Activated CD4-positive, alpha-beta T cell treated with anti-CD3 and anti-CD28 coated beads, Interleukin-2, amount 10 ng/mL, durations not matched to agents 7 days and 5 days (primary cell): ENCODE measurements around the gene RREB1. TPM values are rescaled to one million over a fixed set of nuclear protein-coding genes. Genes with fewer than 3 reads are reported as not detected.

Source experiments
- CTCF ChIA-PET: fragments of 350-600 bp; sonication (Branson Sonifier 250); formaldehyde crosslinking; loops from one replicate; lab custom pipeline; 2021; ENCODE audit warnings: antibody characterized with exemption; lab: Charles Lee
- POLR2A ChIA-PET: fragments of 350-600 bp; sonication (Branson Sonifier 250); formaldehyde crosslinking; loops from one replicate; lab custom pipeline; 2021; ENCODE audit warnings: antibody characterized with exemption; lab: Charles Lee
- DNase-seq: peaks from one replicate; pipeline ENCODE4 v3.0.0-alpha.2; 2020
- H3K27ac Mint-ChIP-seq: one replicate; pipeline ENCODE4 v1.8.0; 2021; ENCODE audit warnings: mild to moderate bottlenecking, moderate library complexity, mixed read lengths
- H3K27me3 Mint-ChIP-seq: one replicate; pipeline ENCODE4 v1.8.0; 2021; ENCODE audit warnings: mixed read lengths
- H3K36me3 Mint-ChIP-seq: one replicate; pipeline ENCODE4 v1.8.0; 2021; ENCODE audit warnings: low read depth, mixed read lengths
- H3K4me1 Mint-ChIP-seq: one replicate; pipeline ENCODE4 v1.8.0; 2021; ENCODE audit warnings: mixed read lengths
- H3K4me3 Mint-ChIP-seq: one replicate; pipeline ENCODE4 v1.8.0; 2021; ENCODE audit warnings: mild to moderate bottlenecking, moderate library complexity, mixed read lengths
- H3K9me3 Mint-ChIP-seq: one replicate; pipeline ENCODE4 v1.8.0; 2021; ENCODE audit warnings: mixed read lengths
- total RNA-seq, 2 experiments: library from RNA; stranded (reverse); gene quantifications; one replicate each; pipeline ENCODE4 v1.2.3, GENCODE V29; 2021

The RREB1 gene
- total RNA-seq, 2 experiments from 2014 or later, result 27.2 to 30.1 TPM

- ChIA-PET POLR2A (no interaction called here), CTCF (interaction anchor here (0.6 to 1.2 kb wide), 6 partner anchors 8 to 448 kb away, joined by 3 to 5 read pairs (median 3); no protein-coding TSS in a partner anchor)
- H3K27me3 Mint-ChIP-seq, result no peaks in the 10 kb centered on the region
- peaks cover 55% of the 10 kb centered on the region for H3K36me3 Mint-ChIP-seq
- H3K9me3 Mint-ChIP-seq, result no peaks in the 10 kb centered on the region
- no peak for DNase-seq
- peak overlapping the region; percentile 20 for H3K27ac Mint-ChIP-seq
- H3K4me3 Mint-ChIP-seq, result no peak overlapping the region
- peaks cover 87% of the 10 kb centered on the region for H3K4me1 Mint-ChIP-seq
Measured at GRCh38 chr6:7129784-7130569, 22.2 kb downstream of the RREB1 start.

DNA sequence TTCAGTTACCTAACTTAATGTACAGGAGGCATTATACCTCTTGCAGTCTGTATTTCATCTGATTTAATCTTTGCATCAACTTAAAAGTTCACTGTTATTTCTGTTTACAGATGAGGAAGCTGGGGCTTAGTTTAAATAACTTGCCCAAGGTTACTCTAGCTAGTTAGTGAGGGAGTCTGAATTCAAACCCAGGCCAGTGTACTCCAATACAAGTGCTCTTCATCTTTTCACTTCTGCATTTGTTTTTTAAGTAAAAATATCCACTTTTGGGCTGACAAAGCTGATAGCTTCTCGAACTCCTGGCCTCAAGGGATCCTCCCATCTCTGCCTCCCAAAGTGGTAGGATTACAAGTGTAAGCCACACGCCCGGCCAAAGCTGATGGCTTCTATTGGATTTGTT, 23.6 kb downstream of the RREB1 start:
- Mint-ChIP-seq H3K4me3 (no peak overlapping the region), H3K27me3 (no peaks in the 10 kb centered on the region), H3K27ac (no peak overlapping the region), H3K4me1 (peaks cover 89% of the 10 kb centered on the region), H3K36me3 (peaks cover 48% of the 10 kb centered on the region), H3K9me3 (no peaks in the 10 kb centered on the region)
- DNase-seq, result no peak
- CTCF ChIA-PET, result interaction anchor here (0.6 to 1.7 kb wide), 6 partner anchors 11 to 361 kb away, joined by 3 read pairs; no protein-coding TSS in a partner anchor
- POLR2A ChIA-PET, result no interaction called here

GRCh38 chr6:7132398-7133035, 24.8 kb downstream of the RREB1 start:
- Mint-ChIP-seq H3K4me1 (peaks cover 89% of the 10 kb centered on the region), H3K36me3 (peaks cover 39% of the 10 kb centered on the region), H3K27me3 (no peaks in the 10 kb centered on the region), H3K27ac (no peak overlapping the region), H3K4me3 (no peak overlapping the region), H3K9me3 (no peaks in the 10 kb centered on the region)
- POLR2A ChIA-PET, result no interaction called here
- no peak for DNase-seq
- CTCF ChIA-PET, result interaction anchor here (1.0 kb wide), 1 partner anchor 12 kb away, joined by 3 read pairs; no protein-coding TSS in a partner anchor

GRCh38 chr6:7134999-7135745, 27.4 kb downstream of the RREB1 start:
- POLR2A ChIA-PET, result no interaction called here
- no peak overlapping the region for H3K4me3 Mint-ChIP-seq

DNA sequence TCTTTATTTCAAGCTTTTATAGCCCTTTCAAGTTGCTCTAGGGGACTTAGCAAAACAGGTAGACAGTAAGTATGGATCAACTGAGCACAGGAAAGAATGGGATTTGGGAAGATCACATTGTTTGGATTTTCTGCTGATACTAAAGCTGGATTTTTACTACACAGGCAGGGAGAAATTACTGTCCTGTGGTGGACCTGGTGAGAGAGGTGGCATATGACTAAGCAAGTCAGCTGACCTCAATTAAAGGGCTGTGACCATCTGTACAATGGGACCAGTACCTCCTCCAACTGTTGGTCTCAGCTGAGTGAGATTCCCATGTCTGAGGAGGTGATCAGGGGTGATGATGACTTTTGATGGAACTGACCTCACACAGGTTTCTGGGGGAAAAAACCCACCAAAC, 28.0 kb downstream of the RREB1 start:
- POLR2A ChIA-PET, result no interaction called here
- Mint-ChIP-seq H3K9me3 (no peaks in the 10 kb centered on the region), H3K27ac (no peak overlapping the region), H3K4me1 (peaks cover 86% of the 10 kb centered on the region), H3K4me3 (no peak overlapping the region), H3K36me3 (peaks cover 19% of the 10 kb centered on the region), H3K27me3 (no peaks in the 10 kb centered on the region)
- CTCF ChIA-PET, result interaction anchor here (0.7 to 1.5 kb wide), 8 partner anchors 9 to 49 kb away, joined by 3 to 5 read pairs (median 4); no protein-coding TSS in a partner anchor
- DNase-seq, result no peak

More at GRCh38 chr6:7134999-7135745, 27.4 kb downstream of the RREB1 start:
- Mint-ChIP-seq H3K27ac (peak overlapping the region; percentile 37), H3K27me3 (no peaks in the 10 kb centered on the region), H3K36me3 (peaks cover 23% of the 10 kb centered on the region), H3K4me1 (peaks cover 85% of the 10 kb centered on the region), H3K9me3 (no peaks in the 10 kb centered on the region)
- DNase-seq, result no peak
- CTCF ChIA-PET, result interaction anchor here (0.7 to 1.5 kb wide), 9 partner anchors 9 to 48 kb away, joined by 3 to 5 read pairs (median 4); no protein-coding TSS in a partner anchor

- Mint-ChIP-seq H3K9me3 (no peaks in the 10 kb centered on the region), H3K36me3 (peaks cover 15% of the 10 kb centered on the region), H3K27me3 (no peaks in the 10 kb centered on the region), H3K4me1 (peaks cover 82% of the 10 kb centered on the region), H3K27ac (peak overlapping the region; percentile 97), H3K4me3 (peak overlapping the region; percentile 79)
- POLR2A ChIA-PET, result interaction anchor here (1.3 to 1.7 kb wide), 2 partner anchors 8 to 10 kb away, joined by 5 to 15 read pairs; no protein-coding TSS in a partner anchor
- CTCF ChIA-PET, result interaction anchor here (1.3 kb wide), 1 partner anchor 12 kb away, joined by 5 read pairs; no protein-coding TSS in a partner anchor
- DNase-seq, result no peak
Measured at GRCh38 chr6:7136859-7137334, 29.1 kb downstream of the RREB1 start.

GRCh38 chr6:7137335-7138045, 29.7 kb downstream of the RREB1 start:
- POLR2A ChIA-PET, result interaction anchor here (1.3 to 1.7 kb wide), 2 partner anchors 9 kb away, joined by 5 to 15 read pairs; no protein-coding TSS in a partner anchor
- DNase-seq, result peak; percentile 74
- Mint-ChIP-seq H3K4me3 (peak overlapping the region; percentile 79), H3K4me1 (peaks cover 80% of the 10 kb centered on the region), H3K27ac (peak overlapping the region; percentile 97), H3K36me3 (peaks cover 10% of the 10 kb centered on the region), H3K9me3 (no peaks in the 10 kb centered on the region), H3K27me3 (no peaks in the 10 kb centered on the region)
- CTCF ChIA-PET, result interaction anchor here (0.8 to 1.7 kb wide), 8 partner anchors 8 to 441 kb away, joined by 3 to 7 read pairs (median 4); no protein-coding TSS in a partner anchor

DNA sequence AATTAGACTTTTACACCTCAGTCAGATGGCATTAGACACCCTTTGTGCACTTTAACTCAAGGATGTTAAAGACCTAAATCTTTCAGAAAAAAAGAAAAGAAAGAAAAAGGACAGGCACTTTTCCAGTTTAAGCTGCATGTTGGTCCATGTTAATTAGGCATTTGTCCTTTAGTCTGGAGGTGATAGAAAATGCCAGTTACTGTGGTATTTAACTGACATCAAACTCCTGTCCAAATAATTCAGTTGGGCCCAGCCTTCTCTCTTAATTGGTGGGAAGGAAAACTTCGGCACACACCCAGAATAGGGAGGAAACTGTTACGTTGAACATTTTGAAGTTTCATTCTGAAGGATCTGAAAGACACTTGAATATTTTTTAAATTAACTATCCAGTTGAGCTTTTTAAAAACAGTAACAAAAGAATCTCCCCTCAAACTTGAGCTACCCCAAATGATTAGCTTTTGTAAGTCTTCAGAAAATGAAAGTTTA, 30.3 kb downstream of the RREB1 start:
- DNase-seq, result no peak
- Mint-ChIP-seq H3K4me3 (peak overlapping the region; percentile 79), H3K27ac (peak overlapping the region; percentile 97), H3K36me3 (peaks cover 11% of the 10 kb centered on the region), H3K9me3 (no peaks in the 10 kb centered on the region), H3K4me1 (peaks cover 80% of the 10 kb centered on the region), H3K27me3 (no peaks in the 10 kb centered on the region)
- ChIA-PET POLR2A (interaction anchor here (1.3 to 1.7 kb wide), 2 partner anchors 8 to 9 kb away, joined by 5 to 15 read pairs; no protein-coding TSS in a partner anchor), CTCF (interaction anchor here (0.8 to 1.7 kb wide), 9 partner anchors 8 to 442 kb away, joined by 3 to 7 read pairs (median 3); no protein-coding TSS in a partner anchor)

- peak; percentile 61 for DNase-seq
- H3K36me3 Mint-ChIP-seq, result peaks cover 12% of the 10 kb centered on the region
- CTCF ChIA-PET, result interaction anchor here (1.3 to 1.7 kb wide), 3 partner anchors 11 to 28 kb away, joined by 3 to 7 read pairs (median 5); no protein-coding TSS in a partner anchor
Measured at GRCh38 chr6:7138921-7139358, 31.2 kb downstream of the RREB1 start.

DNA sequence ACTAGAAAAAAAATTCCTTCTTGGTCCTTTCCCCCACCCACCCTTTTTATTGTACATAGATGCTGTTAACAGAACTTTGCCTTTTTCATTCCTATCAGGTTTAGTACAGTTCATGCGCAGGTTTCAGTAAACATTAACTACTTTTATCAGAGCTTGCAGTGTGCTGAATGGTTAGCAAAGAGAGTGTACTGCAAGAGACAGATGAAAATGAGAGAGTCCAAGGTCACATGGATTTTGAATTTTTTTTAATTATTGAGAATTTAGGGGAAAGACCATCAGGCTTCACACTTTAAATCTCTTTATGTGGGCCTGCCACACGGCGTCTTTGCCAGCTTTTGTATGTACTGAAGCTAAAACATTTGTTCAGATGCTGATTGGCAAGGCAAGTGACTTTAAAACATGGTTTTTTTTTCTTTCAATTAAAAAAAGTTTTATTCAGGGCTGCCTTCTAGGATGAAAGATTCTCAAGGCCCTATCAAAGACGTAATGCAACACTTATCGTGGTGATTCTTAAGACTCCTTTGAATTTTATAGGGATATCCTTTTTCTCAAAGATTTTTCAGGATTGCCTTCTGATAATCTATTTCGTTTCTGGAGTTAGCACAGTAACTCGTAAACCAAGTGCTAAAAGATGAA, 32.2 kb downstream of the RREB1 start:
- Mint-ChIP-seq H3K9me3 (no peaks in the 10 kb centered on the region), H3K4me3 (peak overlapping the region; percentile 78), H3K36me3 (peaks cover 10% of the 10 kb centered on the region), H3K27me3 (no peaks in the 10 kb centered on the region), H3K27ac (peak overlapping the region; percentile 80), H3K4me1 (peaks cover 80% of the 10 kb centered on the region)
- POLR2A ChIA-PET, result no interaction called here
- CTCF ChIA-PET, result no interaction called here
- DNase-seq, result no peak

More at GRCh38 chr6:7138921-7139358, 31.2 kb downstream of the RREB1 start:
- Mint-ChIP-seq H3K4me3 (no peak overlapping the region), H3K27ac (peak overlapping the region; percentile 81), H3K9me3 (no peaks in the 10 kb centered on the region), H3K4me1 (peaks cover 81% of the 10 kb centered on the region), H3K27me3 (no peaks in the 10 kb centered on the region)
- POLR2A ChIA-PET, result no interaction called here
